Heart right ventricle (tissue), 16 donors: ENCODE data around the gene CHMP2A. TPM values are rescaled to one million over a fixed set of nuclear protein-coding genes. Genes with fewer than 3 reads are reported as not detected.

ENCODE experiments used
- ATAC-seq, 8 donors: fragments of 200-7000 bp; cut with Tn5 transposase; one replicate each; pipeline ENCODE4 v1.9.1; 2020; ENCODE audit warnings: mild to moderate bottlenecking in 8 of 8, moderate library complexity in 8 of 8, moderate number of reproducible peaks in 1 of 8
- DNase-seq, 2 donors: peaks; one replicate each; pipeline ENCODE4 v3.0.0-alpha.2; 2020
- H3K27ac ChIP-seq, 10 donors: fragments of 200-600 bp; sonication (generic) in 2 of 10; one replicate each; pipeline versions ENCODE4 v1.5.0 to v1.8.0; 2020 to 2022; ENCODE audit warnings: mild to moderate bottlenecking in 3 of 10
- H3K27me3 ChIP-seq, 7 donors: fragments of 200-600 bp; one replicate each; pipeline ENCODE4 v1.8.0; 2021 to 2022; ENCODE audit warnings: mild to moderate bottlenecking in 2 of 7
- H3K36me3 ChIP-seq, 9 donors: fragments of 200-600 bp; sonication (generic) in 1 of 9; one replicate each; pipeline versions ENCODE4 v1.5.0 to v1.8.0; 2020 to 2022; ENCODE audit warnings: mild to moderate bottlenecking in 2 of 9
- H3K4me1 ChIP-seq, 9 donors: fragments of 200-600 bp; sonication (generic) in 1 of 9; one replicate each; pipeline versions ENCODE4 v1.5.0 to v1.8.0; 2020 to 2022; ENCODE audit warnings: mild to moderate bottlenecking in 4 of 9
- H3K4me3 ChIP-seq, 10 donors: fragments of 200-600 bp; sonication (generic) in 2 of 10; one replicate each; pipeline versions ENCODE4 v1.5.0 to v1.8.0; 2020 to 2022; ENCODE audit warnings: mild to moderate bottlenecking in 7 of 10, moderate library complexity in 2 of 10
- H3K9me3 ChIP-seq, 11 donors: fragments of 200-600 bp in 10 of 11; sonication (generic) in 2 of 11; one replicate each; pipeline versions ENCODE4 v1.5.0 to v1.8.0; 2013 to 2022; ENCODE audit warnings: mild to moderate bottlenecking in 2 of 11, control low read depth in 1 of 11, moderate library complexity in 1 of 11
- CTCF ChIP-seq, 9 donors: fragments of 200-600 bp; sonication (generic) in 2 of 9; IDR thresholded peaks; one replicate each; pipeline versions ENCODE4 v1.5.0 to v1.8.0; 2021 to 2022; ENCODE audit warnings: antibody characterized with exemption in 9 of 9, mild to moderate bottlenecking in 5 of 9, moderate library complexity in 1 of 9
- WGBS, 2 donors: extraction: QIAGEN DNeasy Blood & Tissue Kit; methylation state at CpG; one replicate each; pipeline ENCODE4 v1.1.7; 2013; ENCODE audit warnings: inconsistent platforms in 1 of 2; 5-methylcytosine and 5-hydroxymethylcytosine counted together
- intact Hi-C, 10 donors: fragments of 100-400 bp; cut with DNase I; formaldehyde crosslinking; loops; one replicate each; pipeline versions ENCODE4 v1.11.1 to v1.14.2; 2022
- polyA plus RNA-seq, 2 donors: library from polyadenylated mRNA; stranded (reverse); fragments of 200-250 nt; gene quantifications; one replicate each; pipeline ENCODE4 v1.2.3, GENCODE V29; 2013
- total RNA-seq, 10 donors: library from RNA; stranded (reverse); fragmentation: NEBNext Ultra II Directional in 3 of 10; extraction: Animal tissue kit (Norgen Biotek cat#: 25700) in 3 of 10; gene quantifications; one replicate each; pipeline versions ENCODE4 v1.2.1 to v1.2.4, GENCODE V29; 2021 to 2023
- donor health status: Arrhythmogenic right ventricular cardiomyopathy.
- donor health status: ischemic (EF 13 %, LVEDD 7.1; RV severe dilation, severe dysfunction).
- donor health status: healthy with polysubstance abuse.
- donor health status: DM: no; HTN: yes; CAD: no.
- donor health status: DM: no; HTN: no; CAD: no.
- donor health status: ischemic (EF 25% LVEDD 6.9; RV normal size, moderate dysfunction).
- donor health status: ischemic (EF 25% LVEDD 5.7; RV mildly dilated, moderate dysfunction).
- donor health status: healthy.
- donor health status: DM: yes; HTN: yes; CAD: no.
- donor health status: Ischemic cardiomyopathy.
- donor health status: ischemic (EF 35%, LVEDD 5.7; RV mildly dilated, moderate dysfunction).
- donor health status: nonischemic (EF 11% LVEDD 7.7; RV severe dilation, severe dysfunction).
- donor health status: DM: yes; HTN: yes; CAD: no.
- donor health status: PGD.
- donor health status: ischemic (EF 29% LVEDD 5.4; RV normal size, mild dysfunction).
- donor health status: nonischemic (EF 23%, LVEDD 6.1; RV moderate dilation, normal function).

CHMP2A gene
- total and polyA plus RNA-seq, 12 donors: 123 to 349 (median 133) TPM

- H3K4me3 ChIP-seq: peak overlapping the region in 9 of 10 donors; percentile 49 to 82 (median 66)
- peaks cover 4 to 36% (median 21%) of the 10 kb centered on the region in 9 donors for H3K4me1 ChIP-seq
- H3K9me3 ChIP-seq: no peaks in the 10 kb centered on the region
- H3K36me3 ChIP-seq: peaks cover 0 to 35% (median 5%) of the 10 kb centered on the region in 9 donors
- ATAC-seq (no peak), DNase-seq (no peak)
- WGBS, 2 donors: 0 to 1% methylated on average over 20 of the region's 20 CpGs
- no peaks in the 10 kb centered on the region for H3K27me3 ChIP-seq
- peak overlapping the region; percentile 79 to 98 (median 92) for H3K27ac ChIP-seq
- intact Hi-C loops: loop anchor here in 1 of 10 donors (1.0 kb wide), 1 partner anchor 14 kb away; no protein-coding TSS in a partner anchor
- no peak for TF ChIP-seq CTCF (IDR thresholded peaks at IDR 0.05)
Observed at GRCh38 chr19:58573658-58574164, 18.8 kb upstream of the CHMP2A start.

- 0 to 1% methylated on average over 75 of the region's 75 CpGs for WGBS, 2 donors
- peak; percentile 99 to 100 for DNase-seq
- H3K4me1 ChIP-seq: peaks cover 4 to 36% (median 21%) of the 10 kb centered on the region in 9 donors
- H3K9me3 ChIP-seq: no peaks in the 10 kb centered on the region
- H3K27ac ChIP-seq: peak within 1 kb of the TSS; percentile 79 to 98 (median 92)
- H3K4me3 ChIP-seq: peak within 1 kb of the TSS; percentile 45 to 82 (median 65)
- H3K27me3 ChIP-seq: no peaks in the 10 kb centered on the region
- H3K36me3 ChIP-seq: peaks cover 0 to 35% (median 5%) of the 10 kb centered on the region in 9 donors
- peak; percentile 77 to 89 (median 84) for ATAC-seq
- intact Hi-C loops: loop anchor here in 2 of 10 donors (1.0 kb wide), 1 partner anchor 14 kb away; no protein-coding TSS in a partner anchor
- TF ChIP-seq CTCF (IDR thresholded peaks at IDR 0.05): peak in 2 of 9 donors; percentile 16 to 23
Observed at GRCh38 chr19:58572818-58573657, 18.1 kb upstream of the CHMP2A start, which contains the start of gene MZF1. Gene MZF1 (minus strand): TSS chr19:58573335. CDS start chr19:58571389, 1,946 bp downstream.

DNA sequence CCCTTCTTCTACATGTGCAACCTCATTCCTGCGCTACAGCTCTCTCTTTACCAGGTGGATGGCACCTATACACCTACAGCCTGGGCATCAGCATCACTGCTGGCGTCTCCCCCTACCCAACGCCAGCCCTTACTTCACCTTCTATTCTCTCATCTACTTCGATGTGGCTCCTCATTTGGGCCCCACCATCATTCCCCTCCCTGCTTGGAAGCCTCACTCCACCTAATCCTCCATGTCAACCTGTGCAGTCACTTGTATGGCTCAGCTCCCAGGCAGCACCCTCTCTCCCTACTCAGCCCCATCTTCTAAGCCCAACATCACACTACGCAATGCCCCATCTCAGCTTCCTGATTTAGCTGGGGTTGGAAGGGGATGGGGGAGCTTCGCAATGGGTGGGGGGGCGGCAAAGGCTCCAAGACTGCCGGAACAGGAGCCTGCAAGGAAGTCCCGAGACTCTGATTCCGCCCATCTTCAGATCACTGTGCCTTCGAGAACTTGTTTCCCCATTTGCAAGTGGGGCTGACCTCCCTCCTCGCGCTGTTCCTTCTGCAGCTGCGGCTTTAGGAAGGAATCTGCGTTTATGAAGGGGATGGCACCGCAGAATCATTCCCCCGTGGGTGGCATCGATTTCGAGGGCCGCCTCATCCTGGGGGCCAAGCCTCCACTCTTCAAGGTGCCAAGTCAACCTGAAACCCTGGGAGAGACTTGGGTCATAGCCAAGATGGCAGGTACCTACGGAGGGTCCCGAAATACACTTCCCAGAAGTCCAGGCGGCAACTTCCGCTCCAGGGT lies 17.3 kb upstream of the CHMP2A start:
- peaks cover 0 to 42% (median 5%) of the 10 kb centered on the region in 9 donors for H3K36me3 ChIP-seq
- intact Hi-C loops: loop anchor here in 1 of 10 donors (1.0 kb wide), 1 partner anchor 13 kb away; no protein-coding TSS in a partner anchor
- no peaks in the 10 kb centered on the region for H3K27me3 ChIP-seq
- H3K4me1 ChIP-seq: peaks cover 4 to 36% (median 21%) of the 10 kb centered on the region in 9 donors
- DNase-seq (no peak), ATAC-seq (no peak)
- H3K9me3 ChIP-seq: no peaks in the 10 kb centered on the region
- peak overlapping the region; percentile 79 to 98 (median 92) for H3K27ac ChIP-seq
- 40 to 41% methylated on average over 24 of the region's 24 CpGs for WGBS, 2 donors
- no peak for TF ChIP-seq CTCF (IDR thresholded peaks at IDR 0.05)
- H3K4me3 ChIP-seq: peak overlapping the region; percentile 45 to 82 (median 65)

DNA sequence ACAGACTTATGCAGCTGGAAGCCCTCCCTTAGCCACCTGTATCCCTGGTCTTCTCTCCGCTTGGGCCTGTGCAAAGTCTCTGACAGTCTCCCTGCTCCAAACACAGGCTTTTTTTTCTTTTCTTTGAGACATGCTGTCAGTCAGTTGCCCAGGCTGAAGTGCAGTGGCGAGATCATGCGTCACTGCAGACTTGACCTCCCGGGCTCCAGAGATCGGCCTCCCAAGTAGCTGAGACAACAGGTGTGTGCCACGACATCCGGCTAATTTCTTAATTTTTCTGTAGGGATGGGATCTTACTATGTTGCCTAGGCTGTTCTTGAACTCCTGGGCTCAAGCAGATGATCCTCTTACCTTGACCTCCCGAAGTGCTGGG lies 16.7 kb upstream of the CHMP2A start:
- peak in 1 of 2 donors; percentile 9 for DNase-seq
- 95 to 96% methylated on average over 8 of the region's 8 CpGs for WGBS, 2 donors
- intact Hi-C loops: no loop called here

More for the DNA sequence above, 16.7 kb upstream of the CHMP2A start:
- Histone ChIP-seq H3K9me3 (no peaks in the 10 kb centered on the region), H3K27ac (no peak overlapping the region), H3K4me3 (no peak overlapping the region), H3K4me1 (peaks cover 4 to 33% (median 21%) of the 10 kb centered on the region in 9 donors), H3K27me3 (no peaks in the 10 kb centered on the region), H3K36me3 (peaks cover 0 to 49% (median 9%) of the 10 kb centered on the region in 9 donors)
- no peak for TF ChIP-seq CTCF (IDR thresholded peaks at IDR 0.05)
- no peak for ATAC-seq
